Peyer's patch (tissue), 4 donors: ENCODE data around the gene SLC16A5. TPM values are rescaled to one million over a fixed set of nuclear protein-coding genes. Genes with fewer than 3 reads are reported as not detected.
A peak's percentile ranks its signal among the peaks of the same experiment; 100 is the strongest.

ENCODE experiments used
- DNase-seq, 3 donors: peaks; one replicate each; pipeline ENCODE4 v3.0.0-alpha.2; 2017 to 2019
- H3K27ac ChIP-seq, 4 donors: fragments of 200-600 bp; sonication (generic); one replicate each; pipeline ENCODE4 v1.5.1; 2016 to 2019
- H3K27me3 ChIP-seq, 2 donors: fragments of 200-600 bp; sonication (generic); one replicate each; pipeline ENCODE4 v1.5.1; 2019
- H3K36me3 ChIP-seq, 3 donors: fragments of 200-600 bp; sonication (generic); one replicate each; pipeline ENCODE4 v1.5.1; 2016 to 2019
- H3K4me1 ChIP-seq, 4 donors: fragments of 200-600 bp; sonication (generic); one replicate each; pipeline ENCODE4 v1.5.1; 2016 to 2019
- H3K4me3 ChIP-seq, 4 donors: fragments of 200-600 bp; sonication (generic); 1 replicate in 3 of 4; 2 replicates in 1 of 4; pipeline ENCODE4 v1.5.1; 2016 to 2019; ENCODE audit warnings: mild to moderate bottlenecking in 1 of 4
- H3K9me3 ChIP-seq, 4 donors: fragments of 200-600 bp; sonication (generic); one replicate each; pipeline ENCODE4 v1.5.1; 2016 to 2019; ENCODE audit warnings: mild to moderate bottlenecking in 1 of 4
- CTCF ChIP-seq, 6 experiments: fragments of 450-650 bp in 4 of 6; fragments of 200-600 bp in 2 of 6; sonication (generic) in 1 of 6; IDR thresholded peaks; one replicate each; pipeline ENCODE4 v1.5.1; 2017 to 2019; ENCODE audit warnings: antibody characterized with exemption in 6 of 6, mild to moderate bottlenecking in 3 of 6, moderate library complexity in 1 of 6
- POLR2A ChIP-seq, 2 donors: fragments of 450-650 bp; IDR thresholded peaks; one replicate each; pipeline ENCODE4 v1.5.1; 2017; ENCODE audit warnings: antibody characterized with exemption in 2 of 2, mild to moderate bottlenecking in 2 of 2, moderate library complexity in 2 of 2
- total RNA-seq, 4 donors: library from RNA; depleted of rRNA; stranded (reverse); fragments of >200 nt; gene quantifications; one replicate each; pipeline ENCODE4 v1.1.0, GENCODE V29; 2016

SLC16A5 gene
- total RNA-seq, 4 donors from 2014 or later, result 47.9 to 211 (median 147) TPM

- peaks cover 5 to 39% (median 10%) of the 10 kb centered on the region in 4 donors for H3K4me1 ChIP-seq
Measured at GRCh38 chr17:75113798-75114551, 26.2 kb downstream of the SLC16A5 start.

GRCh38 chr17:75114552-75115314 lies 27.0 kb downstream of the SLC16A5 start:
- peak in 1 of 3 donors; percentile 45 for DNase-seq
- H3K27me3 ChIP-seq, result no peaks in the 10 kb centered on the region
- no peaks in the 10 kb centered on the region for H3K36me3 ChIP-seq
- H3K9me3 ChIP-seq, result no peaks in the 10 kb centered on the region
- H3K4me1 ChIP-seq, result peaks cover 5 to 34% (median 9%) of the 10 kb centered on the region in 4 donors
- peak overlapping the region; percentile 85 to 88 (median 86) for H3K27ac ChIP-seq
- TF ChIP-seq CTCF (IDR thresholded peaks at IDR 0.05), result no peak
- TF ChIP-seq POLR2A (IDR thresholded peaks at IDR 0.05), result no peak
- H3K4me3 ChIP-seq, result peak overlapping the region; percentile 39 to 64 (median 54)

More at GRCh38 chr17:75113798-75114551, 26.2 kb downstream of the SLC16A5 start:
- peak; percentile 93 to 98 (median 96) for TF ChIP-seq CTCF (IDR thresholded peaks at IDR 0.05)
- peak in 1 of 2 donors; percentile 28 for TF ChIP-seq POLR2A (IDR thresholded peaks at IDR 0.05)
- peak; percentile 88 to 97 (median 95) for DNase-seq
- Histone ChIP-seq H3K9me3 (no peaks in the 10 kb centered on the region), H3K4me3 (peak overlapping the region; percentile 39 to 64 (median 54)), H3K36me3 (no peaks in the 10 kb centered on the region), H3K27me3 (no peaks in the 10 kb centered on the region), H3K27ac (peak overlapping the region; percentile 85 to 88 (median 86))

GRCh38 chr17:75115555-75115954 lies 27.8 kb downstream of the SLC16A5 start:
- no peak overlapping the region for H3K27ac ChIP-seq
- no peaks in the 10 kb centered on the region for H3K27me3 ChIP-seq
- TF ChIP-seq POLR2A (IDR thresholded peaks at IDR 0.05) (no peak), CTCF (IDR thresholded peaks at IDR 0.05) (no peak)
- H3K4me1 ChIP-seq, result peaks cover 5 to 37% (median 9%) of the 10 kb centered on the region in 4 donors
- no peak overlapping the region for H3K4me3 ChIP-seq
- no peak for DNase-seq
- no peaks in the 10 kb centered on the region for H3K9me3 ChIP-seq
- H3K36me3 ChIP-seq, result no peaks in the 10 kb centered on the region

- peaks cover 0 to 7% (median 0%) of the 10 kb centered on the region in 3 donors for H3K36me3 ChIP-seq
- no peaks in the 10 kb centered on the region for H3K27me3 ChIP-seq
- no peak for DNase-seq
- H3K9me3 ChIP-seq, result no peaks in the 10 kb centered on the region
- peak overlapping the region in 1 of 4 donors; percentile 13 for H3K27ac ChIP-seq
- no peak for TF ChIP-seq POLR2A (IDR thresholded peaks at IDR 0.05)
- TF ChIP-seq CTCF (IDR thresholded peaks at IDR 0.05), result no peak
- peaks cover 5 to 27% (median 9%) of the 10 kb centered on the region in 4 donors for H3K4me1 ChIP-seq
- H3K4me3 ChIP-seq, result no peak overlapping the region
Measured at GRCh38 chr17:75116737-75117136, 29.0 kb downstream of the SLC16A5 start.

GRCh38 chr17:75118307-75118706 lies 30.6 kb downstream of the SLC16A5 start:
- Histone ChIP-seq H3K27ac (peak overlapping the region in 3 of 4 donors; percentile 70 to 97 (median 90)), H3K9me3 (no peaks in the 10 kb centered on the region), H3K36me3 (peaks cover 0 to 7% (median 0%) of the 10 kb centered on the region in 3 donors), H3K4me3 (no peak overlapping the region), H3K27me3 (no peaks in the 10 kb centered on the region), H3K4me1 (peaks cover 5 to 35% (median 9%) of the 10 kb centered on the region in 4 donors)
- DNase-seq, result no peak
- TF ChIP-seq POLR2A (IDR thresholded peaks at IDR 0.05) (no peak), CTCF (IDR thresholded peaks at IDR 0.05) (no peak)
